Thyroid gland (tissue), 4 donors: Measurements from ENCODE around the gene DUSP3. TPM values are rescaled to one million over a fixed set of nuclear protein-coding genes. Genes with fewer than 3 reads are reported as not detected.

Source experiments
- DNase-seq, 2 donors: peaks; one replicate each; pipeline ENCODE4 v3.0.0-alpha.2; 2019
- H3K27ac ChIP-seq, 3 donors: fragments of 200-600 bp; sonication (generic); 1 replicate in 2 of 3; 2 replicates in 1 of 3; pipeline ENCODE4 v1.5.1; 2016 to 2019; ENCODE audit warnings: mild to moderate bottlenecking in 1 of 3, moderate library complexity in 1 of 3
- H3K27me3 ChIP-seq: fragments of 200-600 bp; sonication (generic); one replicate; pipeline ENCODE4 v1.5.1; 2019
- H3K36me3 ChIP-seq, 2 donors: fragments of 200-600 bp; sonication (generic); one replicate each; pipeline ENCODE4 v1.5.1; 2016 to 2019
- H3K4me1 ChIP-seq, 2 donors: fragments of 200-600 bp; sonication (generic); one replicate each; pipeline ENCODE4 v1.5.1; 2017 to 2019
- H3K4me3 ChIP-seq, 3 donors: fragments of 200-600 bp; sonication (generic); replicated peaks in 1 of 3; 1 replicate in 2 of 3; 2 replicates in 1 of 3; pipeline ENCODE4 v1.5.1; 2016; ENCODE audit warnings: mild to moderate bottlenecking in 1 of 3
- H3K9me3 ChIP-seq: fragments of 200-600 bp; sonication (generic); one replicate; pipeline ENCODE4 v1.5.1; 2017
- CTCF ChIP-seq, 6 experiments: fragments of 200-600 bp in 3 of 6; fragments of 450-650 bp in 3 of 6; sonication (generic) in 3 of 6; IDR thresholded peaks; one replicate each; pipeline ENCODE4 v1.5.1; 2016 to 2019; ENCODE audit warnings: antibody characterized with exemption in 6 of 6, mild to moderate bottlenecking in 2 of 6, inconsistent platforms in 1 of 6, moderate library complexity in 1 of 6
- POLR2A ChIP-seq, 2 donors: fragments of 450-650 bp; IDR thresholded peaks; one replicate each; pipeline ENCODE4 v1.6.1; 2017; ENCODE audit warnings: antibody characterized with exemption in 2 of 2, mild to moderate bottlenecking in 2 of 2, moderate library complexity in 1 of 2
- WGBS, 2 donors: methylation state at CpG; one replicate each; pipeline ENCODE4 v1.1.5; 2017; 5-methylcytosine and 5-hydroxymethylcytosine counted together
- intact Hi-C: fragments of 100-400 bp; cut with DNase I; formaldehyde crosslinking; loops from one replicate; pipeline ENCODE4 v1.15.1; 2023
- total RNA-seq, 4 donors: library from RNA; depleted of rRNA; stranded (reverse); fragments of >200 nt; gene quantifications; one replicate each; pipeline ENCODE4 v1.2.3, GENCODE V29; 2016

The DUSP3 gene
- total RNA-seq, 4 donors from 2014 or later = 67.7 to 98.5 (median 72.0) TPM

GRCh38 chr17:43814714-43815113, 35.9 kb upstream of the DUSP3 start:
- WGBS, 2 donors = 49 to 70% methylated on average over 1 of the region's 1 CpG
- TF ChIP-seq POLR2A (IDR thresholded peaks at IDR 0.05) (no peak), CTCF (IDR thresholded peaks at IDR 0.05) (no peak)

GRCh38 chr17:43814026-43814425, 35.2 kb upstream of the DUSP3 start:
- TF ChIP-seq CTCF (IDR thresholded peaks at IDR 0.05) (no peak), POLR2A (IDR thresholded peaks at IDR 0.05) (no peak)
- Histone ChIP-seq H3K27ac (no peak overlapping the region), H3K9me3 (no peaks in the 10 kb centered on the region), H3K36me3 (peaks cover 0 to 4% of the 10 kb centered on the region in 2 donors), H3K27me3 (no peaks in the 10 kb centered on the region), H3K4me1 (peaks cover 3 to 17% of the 10 kb centered on the region in 2 donors), H3K4me3 (no peak overlapping the region)
- 91 to 100% methylated on average over 4 to 12 of the region's 12 CpGs for WGBS, 2 donors
- no peak for DNase-seq
- intact Hi-C loops = no loop called here

More at GRCh38 chr17:43814714-43815113, 35.9 kb upstream of the DUSP3 start:
- Histone ChIP-seq H3K27me3 (no peaks in the 10 kb centered on the region), H3K27ac (no peak overlapping the region), H3K4me1 (peaks cover 3 to 14% of the 10 kb centered on the region in 2 donors), H3K4me3 (no peak overlapping the region), H3K36me3 (peaks cover 0 to 4% of the 10 kb centered on the region in 2 donors), H3K9me3 (no peaks in the 10 kb centered on the region)
- intact Hi-C loops = no loop called here
- no peak for DNase-seq

GRCh38 chr17:43813386-43813785, 34.6 kb upstream of the DUSP3 start:
- Histone ChIP-seq H3K27ac (no peak overlapping the region), H3K4me3 (no peak overlapping the region), H3K9me3 (no peaks in the 10 kb centered on the region), H3K36me3 (peaks cover 0 to 4% of the 10 kb centered on the region in 2 donors), H3K27me3 (no peaks in the 10 kb centered on the region), H3K4me1 (peaks cover 3 to 17% of the 10 kb centered on the region in 2 donors)
- intact Hi-C loops = no loop called here
- TF ChIP-seq CTCF (IDR thresholded peaks at IDR 0.05) (no peak), POLR2A (IDR thresholded peaks at IDR 0.05) (no peak)
- peak; percentile 22 to 40 for DNase-seq
- 45 to 54% methylated on average over 3 of the region's 3 CpGs for WGBS, 2 donors

- Histone ChIP-seq H3K27ac (no peak overlapping the region), H3K27me3 (no peaks in the 10 kb centered on the region), H3K4me1 (peaks cover 3 to 17% of the 10 kb centered on the region in 2 donors), H3K36me3 (peaks cover 0 to 4% of the 10 kb centered on the region in 2 donors), H3K9me3 (no peaks in the 10 kb centered on the region), H3K4me3 (no peak overlapping the region)
- WGBS, 2 donors = 89 to 96% methylated on average over 7 to 10 of the region's 10 CpGs
- intact Hi-C loops = no loop called here
- no peak for DNase-seq
- no peak for TF ChIP-seq CTCF (IDR thresholded peaks at IDR 0.05)
- no peak for TF ChIP-seq POLR2A (IDR thresholded peaks at IDR 0.05)
These were observed 33.9 kb upstream of the DUSP3 start for GRCh38 chr17:43812396-43813265.

- no peaks in the 10 kb centered on the region for H3K27me3 ChIP-seq
- peaks cover 0 to 4% of the 10 kb centered on the region in 2 donors for H3K36me3 ChIP-seq
- intact Hi-C loops = no loop called here
- peaks cover 3 to 17% of the 10 kb centered on the region in 2 donors for H3K4me1 ChIP-seq
- H3K9me3 ChIP-seq = no peaks in the 10 kb centered on the region
- no peak overlapping the region for H3K4me3 ChIP-seq
- peak overlapping the region in 1 of 3 donors; percentile 27 for H3K27ac ChIP-seq
- no peak for TF ChIP-seq CTCF (IDR thresholded peaks at IDR 0.05)
- TF ChIP-seq POLR2A (IDR thresholded peaks at IDR 0.05) = no peak
- 69 to 79% methylated on average over 5 of the region's 5 CpGs for WGBS, 2 donors
- DNase-seq = no peak
These were observed 32.0 kb upstream of the DUSP3 start for GRCh38 chr17:43810823-43811222.
